Adrenal gland (tissue), 5 donors: ENCODE results near the gene GPR161.

Experiments used
- POLR2A ChIP-seq, 2 donors: fragments of 450-650 bp; IDR thresholded peaks; one replicate each; pipeline ENCODE4 v1.6.1; 2017; ENCODE audit warnings: antibody characterized with exemption in 2 of 2, mild to moderate bottlenecking in 2 of 2, moderate library complexity in 1 of 2
- TF ChIP-seq, protein P1 (sequence below), 6 experiments: fragments of 450-650 bp in 4 of 6; fragments of 200-600 bp in 2 of 6; sonication (generic) in 1 of 6; IDR thresholded peaks; 1 replicate in 5 of 6; 2 replicates in 1 of 6; pipeline versions ENCODE4 v1.5.1 to v1.8.0; 2016 to 2021; ENCODE audit warnings: antibody characterized with exemption in 6 of 6, mild to moderate bottlenecking in 2 of 6, moderate library complexity in 1 of 6
- donor health status: DM: no; HTN: no; CAD: no.

GRCh38 chr1:168091063-168091462 is 45.7 kb downstream of the GPR161 start:
- TF ChIP-seq, protein P1, sequence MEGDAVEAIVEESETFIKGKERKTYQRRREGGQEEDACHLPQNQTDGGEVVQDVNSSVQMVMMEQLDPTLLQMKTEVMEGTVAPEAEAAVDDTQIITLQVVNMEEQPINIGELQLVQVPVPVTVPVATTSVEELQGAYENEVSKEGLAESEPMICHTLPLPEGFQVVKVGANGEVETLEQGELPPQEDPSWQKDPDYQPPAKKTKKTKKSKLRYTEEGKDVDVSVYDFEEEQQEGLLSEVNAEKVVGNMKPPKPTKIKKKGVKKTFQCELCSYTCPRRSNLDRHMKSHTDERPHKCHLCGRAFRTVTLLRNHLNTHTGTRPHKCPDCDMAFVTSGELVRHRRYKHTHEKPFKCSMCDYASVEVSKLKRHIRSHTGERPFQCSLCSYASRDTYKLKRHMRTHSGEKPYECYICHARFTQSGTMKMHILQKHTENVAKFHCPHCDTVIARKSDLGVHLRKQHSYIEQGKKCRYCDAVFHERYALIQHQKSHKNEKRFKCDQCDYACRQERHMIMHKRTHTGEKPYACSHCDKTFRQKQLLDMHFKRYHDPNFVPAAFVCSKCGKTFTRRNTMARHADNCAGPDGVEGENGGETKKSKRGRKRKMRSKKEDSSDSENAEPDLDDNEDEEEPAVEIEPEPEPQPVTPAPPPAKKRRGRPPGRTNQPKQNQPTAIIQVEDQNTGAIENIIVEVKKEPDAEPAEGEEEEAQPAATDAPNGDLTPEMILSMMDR (IDR thresholded peaks at IDR 0.05), result no peak
- TF ChIP-seq POLR2A (IDR thresholded peaks at IDR 0.05), result no peak
